ENCODE data around the gene NEU3. TPM values are rescaled to one million over a fixed set of nuclear protein-coding genes. Genes with fewer than 3 reads are reported as not detected.

NEU3 gene
- total RNA-seq, 2 experiments from 2014 or later = 44.8 to 56.3 TPM

DNA sequence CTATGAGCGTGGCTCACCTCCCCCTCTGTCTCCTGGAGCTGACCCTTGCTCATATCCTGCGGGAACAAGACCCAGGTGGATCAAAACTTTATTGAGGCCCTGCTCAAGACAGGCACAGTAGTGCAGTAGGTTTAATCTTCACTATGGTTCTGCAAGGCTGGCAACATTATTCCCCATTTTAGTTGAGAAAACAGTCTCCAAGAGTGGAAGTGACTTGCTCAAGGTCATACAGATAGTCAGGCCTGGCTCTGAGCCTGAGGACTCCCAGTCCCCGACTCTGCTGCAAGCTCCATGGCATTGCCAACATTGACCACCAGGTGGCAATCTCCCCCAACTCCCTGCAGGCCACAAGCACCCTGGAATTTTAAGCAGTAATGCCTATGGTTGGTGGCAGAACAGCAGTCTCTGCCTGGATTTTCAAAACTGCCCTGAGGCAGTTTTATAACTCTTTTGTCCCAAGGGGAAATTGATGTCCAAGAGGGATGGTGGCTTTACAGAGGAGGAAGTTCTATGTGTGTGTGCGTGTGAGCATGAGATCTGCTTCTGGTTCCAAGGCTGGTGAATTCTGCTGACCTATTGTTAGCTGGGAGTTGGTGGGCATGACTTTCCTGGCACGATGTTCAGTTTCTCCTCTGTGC lies 34.1 kb downstream of the NEU3 start:
- no TSS peak for BruUV-seq (replicated peaks)
- Histone ChIP-seq H2AFZ (ENCODE audit: low read length) (no peak overlapping the region), H3K9me2 (ENCODE audit: insufficient read depth, low read length) (no peaks in the 10 kb centered on the region), H3K4me3 (ENCODE audit: low read depth, low read length, poor library complexity, severe bottlenecking) (no peak overlapping the region), H4K20me1 (ENCODE audit: insufficient read depth, low read length) (no peaks in the 10 kb centered on the region), H3K9me3 (ENCODE audit: low read length) (peaks cover 6% of the 10 kb centered on the region; the same call in 1 of the 2 replicates), H3K36me3 (ENCODE audit: insufficient read depth, low read length) (no peaks in the 10 kb centered on the region), H3K27ac (ENCODE audit: low read depth, low read length, poor library complexity, severe bottlenecking) (no peak overlapping the region), H3K79me2 (ENCODE audit: insufficient read depth, low read depth, low read length) (no peaks in the 10 kb centered on the region), H3K4me1 (ENCODE audit: insufficient read depth, low read length, poor library complexity, severe bottlenecking) (no peaks in the 10 kb centered on the region), H3K4me2 (ENCODE audit: low read length) (no peak overlapping the region)
- TF ChIP-seq EZH2phosphoT487 (IDR thresholded peaks at IDR 0.05; ENCODE audit: borderline replicate concordance, low read depth, low read length) = no peak
- TF ChIP-seq, protein P1, sequence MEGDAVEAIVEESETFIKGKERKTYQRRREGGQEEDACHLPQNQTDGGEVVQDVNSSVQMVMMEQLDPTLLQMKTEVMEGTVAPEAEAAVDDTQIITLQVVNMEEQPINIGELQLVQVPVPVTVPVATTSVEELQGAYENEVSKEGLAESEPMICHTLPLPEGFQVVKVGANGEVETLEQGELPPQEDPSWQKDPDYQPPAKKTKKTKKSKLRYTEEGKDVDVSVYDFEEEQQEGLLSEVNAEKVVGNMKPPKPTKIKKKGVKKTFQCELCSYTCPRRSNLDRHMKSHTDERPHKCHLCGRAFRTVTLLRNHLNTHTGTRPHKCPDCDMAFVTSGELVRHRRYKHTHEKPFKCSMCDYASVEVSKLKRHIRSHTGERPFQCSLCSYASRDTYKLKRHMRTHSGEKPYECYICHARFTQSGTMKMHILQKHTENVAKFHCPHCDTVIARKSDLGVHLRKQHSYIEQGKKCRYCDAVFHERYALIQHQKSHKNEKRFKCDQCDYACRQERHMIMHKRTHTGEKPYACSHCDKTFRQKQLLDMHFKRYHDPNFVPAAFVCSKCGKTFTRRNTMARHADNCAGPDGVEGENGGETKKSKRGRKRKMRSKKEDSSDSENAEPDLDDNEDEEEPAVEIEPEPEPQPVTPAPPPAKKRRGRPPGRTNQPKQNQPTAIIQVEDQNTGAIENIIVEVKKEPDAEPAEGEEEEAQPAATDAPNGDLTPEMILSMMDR (conservative IDR thresholded peaks at IDR 0.05; ENCODE audit: low read length) = peak; percentile 98
- peak; percentile 80 for DNase-seq (ENCODE audit: low spot score)
- intact Hi-C loops (cut with micrococcal nuclease; ENCODE audit: unreplicated experiment) = loop anchor here (1.0 to 2.0 kb wide), 5 partner anchors 51 to 225 kb away; no protein-coding TSS in a partner anchor
- ChIA-PET CTCF (ENCODE audit: unreplicated experiment) (interaction anchor here (0.6 to 2.6 kb wide), 6 partner anchors 11 to 182 kb away, joined by 3 to 14 read pairs (median 4); no protein-coding TSS in a partner anchor), POLR2A (interaction anchor here (1.4 kb wide), 1 partner anchor 93 kb away, joined by 3 read pairs; no protein-coding TSS in a partner anchor)

DNA sequence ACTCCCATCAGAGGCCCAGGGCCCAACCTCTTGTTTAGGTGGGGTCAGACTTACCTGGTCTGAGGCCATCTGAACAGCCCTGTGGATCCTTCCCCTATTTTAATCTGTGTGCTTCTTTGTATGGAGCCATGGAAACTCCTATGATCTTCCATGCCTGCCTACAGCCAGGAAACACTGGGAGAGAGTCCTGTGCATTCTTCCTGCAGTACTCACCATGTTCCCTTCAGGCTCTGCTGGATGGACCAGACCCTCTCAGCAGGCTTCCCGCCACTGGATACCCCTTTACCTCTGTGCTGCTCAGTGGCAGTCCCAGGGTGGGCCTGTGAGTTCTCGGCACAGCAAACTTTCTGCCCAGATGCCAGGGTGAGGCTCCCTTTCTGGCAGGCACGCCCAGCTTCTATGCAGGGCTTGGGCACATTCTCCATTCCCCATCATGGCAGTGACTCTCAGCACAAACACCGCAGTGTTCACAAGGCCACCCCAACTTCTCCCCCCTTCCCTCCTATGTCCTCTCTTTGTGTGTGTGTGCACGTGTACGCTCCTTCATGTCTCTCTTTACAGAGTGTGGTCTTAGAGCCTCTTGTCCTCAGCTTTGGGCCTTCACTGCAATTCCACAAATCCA lies 34.8 kb downstream of the NEU3 start:
- Histone ChIP-seq H3K79me2 (ENCODE audit: insufficient read depth, low read depth, low read length) (no peaks in the 10 kb centered on the region), H3K36me3 (ENCODE audit: insufficient read depth, low read length) (no peaks in the 10 kb centered on the region), H3K9me2 (ENCODE audit: insufficient read depth, low read length) (no peaks in the 10 kb centered on the region), H3K27ac (ENCODE audit: low read depth, low read length, poor library complexity, severe bottlenecking) (no peak overlapping the region), H3K4me2 (ENCODE audit: low read length) (no peak overlapping the region), H3K9me3 (ENCODE audit: low read length) (peaks cover 6% of the 10 kb centered on the region; the same call in 1 of the 2 replicates), H4K20me1 (ENCODE audit: insufficient read depth, low read length) (no peaks in the 10 kb centered on the region), H3K4me3 (ENCODE audit: low read depth, low read length, poor library complexity, severe bottlenecking) (no peak overlapping the region), H3K4me1 (ENCODE audit: insufficient read depth, low read length, poor library complexity, severe bottlenecking) (no peaks in the 10 kb centered on the region), H2AFZ (ENCODE audit: low read length) (no peak overlapping the region)
- DNase-seq (ENCODE audit: low spot score) = no peak
- ChIA-PET POLR2A (interaction anchor here (1.4 kb wide), 1 partner anchor 94 kb away, joined by 3 read pairs; no protein-coding TSS in a partner anchor), CTCF (ENCODE audit: unreplicated experiment) (interaction anchor here (0.6 to 2.6 kb wide), 5 partner anchors 11 to 181 kb away, joined by 3 to 14 read pairs (median 4); no protein-coding TSS in a partner anchor)
- TF ChIP-seq, protein P1 (conservative IDR thresholded peaks at IDR 0.05; ENCODE audit: low read length) = no peak
- no peak for TF ChIP-seq EZH2phosphoT487 (IDR thresholded peaks at IDR 0.05; ENCODE audit: borderline replicate concordance, low read depth, low read length)
- no TSS peak for BruUV-seq (replicated peaks)
- intact Hi-C loops (cut with micrococcal nuclease; ENCODE audit: unreplicated experiment) = loop anchor here (1.0 to 2.0 kb wide), 5 partner anchors 51 to 225 kb away; no protein-coding TSS in a partner anchor

Measured in OCI-LY7 (cell line).